Measurements from ENCODE around the gene CDK16.

CDK16 gene

DNA sequence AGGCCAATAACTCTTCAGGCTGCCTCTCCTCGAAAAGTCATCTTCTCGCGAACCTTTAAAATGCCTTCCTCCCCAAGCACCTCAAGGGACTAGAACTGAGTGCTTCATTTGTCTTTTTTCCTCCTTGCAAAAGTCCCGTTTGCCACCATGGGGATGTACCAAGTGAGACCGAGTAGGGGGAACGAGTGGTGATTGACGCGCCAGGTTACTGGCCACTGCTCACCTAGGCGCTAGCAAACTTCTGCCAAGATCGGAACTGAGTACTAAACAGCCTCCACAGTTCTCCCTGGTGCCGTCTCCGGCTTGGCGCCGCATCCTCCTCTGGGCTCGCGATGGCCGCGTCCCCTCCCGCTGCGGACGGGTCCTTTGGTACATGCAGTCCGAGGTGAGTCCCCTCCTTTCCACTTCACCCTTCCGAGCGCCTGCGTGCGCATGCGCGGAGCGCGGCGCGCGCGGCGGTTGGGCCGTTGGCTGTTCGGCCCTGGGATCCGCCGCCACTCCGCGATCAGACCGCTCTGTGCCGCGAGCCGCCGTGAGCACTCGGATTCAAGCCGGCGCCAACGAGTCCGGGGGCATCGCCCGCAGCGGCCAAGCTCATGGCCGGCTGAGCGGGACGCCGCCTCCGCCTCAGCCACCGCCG is at the start of gene CDK16:
TSS of gene CDK16 (plus strand) at position 402 of the 640 bp plus-strand sequence. CDS start 4,877 bp downstream, outside the sequence.
- peak; percentile 75 for DNase-seq (ENCODE audit: low read depth)

DNA sequence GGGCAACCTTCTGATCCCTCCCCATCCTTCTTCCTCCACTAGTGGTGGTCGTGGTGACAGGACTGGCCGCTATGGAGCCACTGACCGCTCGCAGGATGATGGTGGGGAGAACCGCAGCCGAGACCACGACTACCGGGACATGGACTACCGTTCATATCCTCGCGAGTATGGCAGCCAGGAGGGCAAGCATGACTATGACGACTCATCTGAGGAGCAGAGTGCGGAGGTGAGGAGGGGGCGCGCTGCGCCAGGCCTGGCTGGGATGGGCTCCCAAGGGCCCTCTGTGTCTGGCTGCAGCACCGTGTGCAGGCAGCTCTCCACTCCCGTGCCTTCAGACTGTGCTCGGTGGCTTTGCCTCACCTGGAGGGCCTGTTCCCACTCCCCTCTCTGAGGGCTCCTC is 49.2 kb upstream of the CDK16 start:
- no peak for DNase-seq (ENCODE audit: low read depth)

DNA sequence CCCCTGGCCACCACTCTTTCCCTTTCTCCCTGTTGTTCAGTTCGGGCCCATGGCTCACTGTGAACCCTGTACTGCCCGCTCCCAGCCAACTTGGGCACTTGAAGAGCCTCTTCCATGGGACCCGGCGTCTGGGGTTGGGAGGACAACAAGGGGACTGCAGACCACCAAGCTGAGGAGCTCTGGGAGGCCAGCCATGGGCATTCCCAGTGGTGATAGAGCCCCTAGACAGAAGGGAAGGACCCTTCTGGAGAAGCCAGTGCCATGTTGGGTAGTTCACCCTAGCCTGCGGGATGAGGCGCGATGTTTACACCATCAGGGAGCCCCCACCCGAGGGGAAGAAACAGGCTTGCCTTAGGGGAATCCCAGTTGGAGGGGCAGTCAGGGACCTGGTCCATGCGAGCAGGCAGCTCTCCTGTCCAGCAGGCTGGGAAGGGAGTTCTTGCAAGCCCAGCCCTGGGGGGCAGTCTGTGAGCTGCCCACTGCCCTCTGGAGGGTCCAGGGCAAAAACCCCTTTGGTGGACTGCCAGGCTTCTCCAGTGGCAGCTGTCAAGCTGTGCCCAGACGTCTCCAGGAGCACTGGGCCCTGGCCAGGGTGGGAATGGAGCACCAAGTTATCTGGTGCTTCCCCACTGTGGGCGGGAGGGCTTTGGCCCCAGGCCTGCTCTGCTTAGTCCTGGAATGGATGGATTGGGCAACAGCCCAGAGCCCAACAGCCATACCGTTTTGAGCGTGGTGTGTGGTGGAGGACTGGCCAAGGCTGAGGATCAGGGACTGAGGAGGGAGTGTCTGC is 48.6 kb upstream of the CDK16 start:
- no peak for DNase-seq (ENCODE audit: low read depth)

DNA sequence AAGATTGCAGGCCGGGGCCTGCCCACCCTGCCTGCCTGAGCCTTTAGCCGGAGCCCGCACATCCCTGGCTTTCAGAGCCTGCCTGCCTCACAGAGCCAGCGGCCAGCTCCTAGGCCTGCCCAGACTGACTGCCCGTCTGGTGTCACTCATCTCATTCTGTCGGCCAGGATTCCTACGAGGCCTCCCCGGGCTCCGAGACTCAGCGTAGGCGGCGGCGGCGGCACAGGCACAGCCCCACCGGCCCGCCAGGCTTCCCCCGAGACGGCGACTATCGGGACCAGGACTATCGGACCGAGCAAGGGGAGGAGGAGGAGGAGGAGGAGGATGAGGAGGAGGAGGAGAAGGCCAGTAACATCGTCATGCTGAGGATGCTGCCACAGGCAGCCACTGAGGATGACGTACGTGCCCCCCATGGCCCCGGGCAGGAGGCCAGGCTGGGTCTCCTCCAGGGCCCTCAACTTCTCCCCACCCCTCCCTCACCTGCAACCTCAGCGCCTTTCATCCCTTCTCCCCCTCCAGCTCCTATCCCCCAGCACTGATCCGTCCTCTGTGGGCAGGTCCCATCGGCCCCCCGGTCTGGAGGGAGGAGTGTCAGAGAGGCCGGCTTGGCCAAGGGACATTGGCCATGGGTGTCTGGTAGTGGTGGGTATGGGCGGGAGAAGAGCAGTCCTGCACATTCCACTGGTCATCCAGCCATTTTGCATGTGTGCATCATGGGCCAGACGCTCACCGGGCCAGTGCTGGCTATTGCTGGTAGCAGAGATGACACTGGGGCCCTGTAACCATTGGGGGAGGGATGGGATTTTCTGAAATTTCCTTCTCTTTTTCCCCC is 47.4 kb upstream of the CDK16 start:
- DNase-seq (ENCODE audit: low read depth) = no peak

DNA sequence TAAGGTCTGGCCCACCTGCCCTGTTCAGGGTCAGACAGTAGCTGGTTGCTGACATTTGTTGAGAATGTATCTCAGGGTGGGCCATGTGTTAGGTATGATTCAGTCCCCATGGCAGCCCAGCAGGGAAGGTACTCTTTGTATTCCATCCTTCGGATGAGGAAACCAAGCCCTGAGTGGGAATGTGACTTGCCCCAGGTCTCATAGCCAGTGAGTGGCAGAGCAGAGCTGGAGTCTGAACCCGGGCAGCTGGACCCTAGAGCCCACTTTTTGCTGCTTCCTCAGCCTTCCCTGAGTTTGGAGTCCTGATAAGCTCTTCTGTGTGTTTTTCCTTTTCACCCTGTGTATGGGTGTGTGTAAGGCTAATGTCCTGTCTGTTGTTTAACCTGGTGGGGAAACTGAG is 46.5 kb upstream of the CDK16 start:
- no peak for DNase-seq (ENCODE audit: low read depth)

DNA sequence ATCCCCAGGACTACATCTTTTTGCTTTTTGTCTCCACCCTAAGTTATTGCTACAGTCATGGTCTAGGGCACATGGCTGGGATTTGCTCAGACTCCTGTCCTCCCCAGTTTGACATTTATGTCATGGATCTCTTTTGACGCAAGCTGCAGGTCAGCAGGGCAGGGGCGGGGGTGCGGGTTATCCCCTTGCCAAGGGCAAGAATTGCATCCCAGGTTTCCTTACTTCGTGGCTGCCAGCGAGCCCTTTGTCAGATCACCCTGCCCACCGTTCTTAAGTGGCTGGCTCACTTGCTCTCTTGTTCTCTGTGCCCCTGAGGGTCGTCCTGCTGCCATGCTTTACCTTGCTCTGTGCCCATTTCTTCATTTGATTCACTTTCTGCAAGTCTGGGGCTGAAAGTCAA is 45.9 kb upstream of the CDK16 start:
- DNase-seq (ENCODE audit: low read depth) = no peak

DNA sequence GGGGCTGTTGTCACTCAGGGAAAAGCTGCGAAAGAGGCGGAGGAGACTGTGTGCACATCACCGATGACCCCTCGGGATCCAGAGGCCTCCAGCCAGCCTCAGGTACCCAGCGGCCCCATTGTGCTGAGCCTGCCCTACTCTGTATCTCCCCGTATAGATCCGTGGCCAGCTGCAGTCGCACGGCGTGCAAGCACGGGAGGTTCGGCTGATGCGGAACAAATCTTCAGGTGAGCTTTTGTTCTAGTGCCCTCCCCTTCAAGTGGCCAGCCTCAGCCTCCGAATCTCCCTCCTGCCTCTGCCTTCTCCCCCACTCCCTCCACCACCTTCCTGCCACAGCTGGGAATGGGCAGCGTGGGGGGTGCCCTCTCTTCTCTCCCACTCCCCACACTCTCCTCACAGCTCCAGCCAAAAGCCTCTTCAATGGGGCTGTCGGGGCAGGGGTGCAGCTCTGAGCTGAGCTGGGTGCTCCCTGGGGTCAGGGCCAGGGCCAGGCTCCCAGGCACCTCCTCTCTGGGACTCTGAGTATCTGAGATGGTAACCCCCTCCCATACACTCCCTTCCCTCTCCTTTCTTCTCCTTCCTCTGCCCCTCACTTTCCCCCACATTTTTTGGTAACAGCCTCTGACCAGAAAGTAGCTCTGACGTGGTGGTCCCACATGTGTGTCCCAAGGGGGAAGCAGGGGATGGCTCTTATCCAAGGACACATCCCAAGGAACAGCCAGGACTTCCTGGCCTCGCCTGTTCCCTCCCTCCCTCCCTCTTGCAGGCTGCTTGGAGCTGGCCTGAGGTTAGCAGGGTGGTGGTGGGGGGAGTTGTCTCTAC is 45.3 kb upstream of the CDK16 start:
- DNase-seq (ENCODE audit: low read depth) = no peak

DNA sequence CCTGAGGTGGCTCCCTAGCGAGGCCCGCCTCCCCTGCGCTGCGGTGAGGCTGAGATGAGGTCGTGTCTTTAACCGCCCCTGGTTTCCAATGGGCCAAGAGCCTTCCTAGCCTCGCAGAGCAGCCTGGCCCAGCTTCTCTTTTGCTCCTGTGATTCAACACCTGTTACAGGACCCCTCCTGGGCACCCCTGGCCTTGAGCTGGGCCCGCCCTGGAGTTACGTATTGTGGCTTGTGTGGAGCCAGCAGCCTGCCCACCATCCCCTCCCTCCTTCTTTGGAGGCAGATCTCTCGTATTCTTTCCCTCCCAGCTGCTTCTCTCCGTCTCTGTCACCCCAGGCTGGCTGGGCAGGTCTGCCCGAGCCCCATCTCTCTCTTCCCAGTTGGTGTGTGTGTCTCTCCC is 44.1 kb upstream of the CDK16 start:
- no peak for DNase-seq (ENCODE audit: low read depth)

DNA sequence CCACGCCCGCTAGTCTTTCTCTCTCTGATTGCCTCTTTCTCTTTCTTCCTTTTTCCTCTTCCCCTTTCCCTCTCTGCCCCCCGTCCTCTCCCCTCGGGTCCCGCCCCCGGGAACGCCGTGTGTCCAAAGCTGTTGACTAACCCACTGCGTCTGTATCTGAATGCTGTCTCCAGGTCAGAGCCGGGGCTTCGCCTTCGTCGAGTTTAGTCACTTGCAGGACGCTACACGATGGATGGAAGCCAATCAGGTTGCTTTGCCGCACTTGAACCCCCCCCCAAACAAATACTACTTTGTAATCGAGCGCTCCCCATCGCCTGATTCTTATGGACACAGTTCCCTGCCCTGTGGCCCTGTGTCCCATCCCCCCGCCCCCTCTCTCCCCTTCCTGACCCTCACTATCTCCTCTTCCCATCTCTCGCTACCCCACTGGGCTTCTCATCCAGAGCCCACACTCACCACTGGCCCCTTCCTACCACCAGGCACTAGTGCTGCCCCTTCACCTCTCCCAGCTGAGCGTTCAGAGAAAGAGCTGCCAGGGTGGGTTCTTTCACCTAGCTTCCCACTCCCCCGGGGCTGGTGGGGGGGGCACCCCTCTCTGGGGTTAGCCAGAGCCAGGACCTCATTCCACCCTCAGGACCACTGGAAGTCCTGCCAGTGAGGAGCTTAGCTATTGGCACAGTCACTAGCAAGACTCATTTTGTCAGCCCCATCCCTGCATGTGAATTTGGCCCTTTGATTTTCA is 43.5 kb upstream of the CDK16 start:
- DNase-seq (ENCODE audit: low read depth) = no peak

DNA sequence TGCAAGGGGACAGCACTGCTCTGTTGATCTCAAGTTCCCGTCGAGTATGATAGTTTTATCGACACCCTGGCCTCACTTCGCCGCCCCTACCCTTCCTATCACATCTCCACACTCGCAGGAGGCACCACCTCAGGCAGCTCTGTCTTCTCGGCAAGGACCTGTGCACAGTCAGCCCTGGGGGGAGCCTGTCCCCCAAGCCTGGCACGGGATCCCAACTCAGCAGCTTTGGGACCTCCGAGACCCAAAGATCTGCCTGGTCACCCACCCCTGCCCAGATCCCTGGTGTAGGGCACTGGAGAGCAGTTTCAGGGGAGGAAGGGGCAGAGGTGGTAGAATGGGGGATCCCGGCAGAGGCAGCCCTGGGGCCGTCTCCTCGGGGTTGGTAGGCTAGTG is 42.9 kb upstream of the CDK16 start:
- no peak for DNase-seq (ENCODE audit: low read depth)

DNA sequence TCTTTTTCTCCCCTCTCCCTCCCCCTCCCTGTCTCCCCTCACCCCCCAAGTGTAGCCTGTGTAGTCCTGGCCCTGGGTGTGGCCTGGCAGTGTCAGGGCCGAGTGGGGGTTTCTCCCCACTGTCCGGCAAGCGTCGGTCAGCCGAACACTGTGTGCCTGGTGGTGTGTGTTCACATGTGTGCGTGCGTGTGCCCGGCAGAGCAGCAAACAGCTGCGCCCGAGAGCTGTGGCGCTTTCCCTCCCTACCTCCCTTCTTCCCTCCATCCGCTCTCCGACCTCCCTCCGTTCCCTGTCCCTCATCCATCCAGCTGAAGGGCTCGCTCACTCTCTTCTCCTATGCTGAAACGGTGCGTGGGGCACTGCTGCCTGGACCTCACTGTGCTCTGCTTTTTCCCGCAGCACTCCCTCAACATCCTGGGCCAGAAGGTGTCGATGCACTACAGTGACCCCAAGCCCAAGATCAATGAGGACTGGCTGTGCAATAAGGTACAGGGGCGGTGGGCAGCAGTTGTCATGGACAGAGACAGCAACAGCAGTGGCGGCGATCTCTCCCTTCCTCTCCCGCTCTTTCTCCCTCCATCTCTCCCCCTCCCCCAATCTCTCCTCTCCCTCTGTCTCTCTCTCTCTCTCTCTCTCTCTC is 42.3 kb upstream of the CDK16 start:
- no peak for DNase-seq (ENCODE audit: low read depth)

DNA sequence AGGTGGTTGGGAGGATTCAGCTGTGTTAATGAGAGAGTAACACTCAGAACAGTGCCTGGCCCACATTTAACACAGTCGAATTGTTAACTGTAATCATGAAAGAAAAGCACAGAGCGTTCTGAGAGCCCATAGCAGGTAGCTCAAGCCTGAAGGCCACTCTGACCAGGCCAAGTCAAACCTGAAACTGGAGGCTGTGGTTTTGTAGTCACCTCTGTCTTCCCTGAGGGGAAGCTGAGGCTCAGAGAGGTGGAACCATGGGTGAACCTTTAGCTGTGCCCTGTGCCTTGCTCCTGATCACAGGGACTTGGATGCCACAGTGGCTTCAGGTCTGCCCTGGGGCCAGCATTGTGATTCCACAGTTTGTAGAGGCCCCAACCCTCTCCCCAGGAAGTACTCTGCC is 41.4 kb upstream of the CDK16 start:
- no peak for DNase-seq (ENCODE audit: low read depth)

DNA sequence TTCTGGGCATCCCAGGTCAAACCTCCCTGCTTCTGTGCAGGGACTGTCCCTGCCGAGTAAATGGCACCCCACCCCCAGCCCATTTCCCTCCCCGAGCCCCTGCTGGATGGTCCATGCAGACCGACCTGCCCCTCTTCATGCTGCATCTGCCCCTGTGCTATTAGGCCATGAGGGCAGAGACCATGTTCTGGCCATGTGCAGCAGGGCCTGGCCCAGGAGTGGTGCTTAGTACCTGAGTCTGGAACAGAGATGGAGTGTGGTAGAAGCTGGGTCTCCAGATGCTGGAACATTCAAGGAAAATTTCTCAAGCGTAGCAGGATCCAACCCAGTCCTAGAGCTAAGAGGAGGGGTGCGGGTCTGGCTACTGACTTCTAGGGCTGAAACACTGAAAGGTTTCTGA is 40.1 kb upstream of the CDK16 start:
- no peak for DNase-seq (ENCODE audit: low read depth)

DNA sequence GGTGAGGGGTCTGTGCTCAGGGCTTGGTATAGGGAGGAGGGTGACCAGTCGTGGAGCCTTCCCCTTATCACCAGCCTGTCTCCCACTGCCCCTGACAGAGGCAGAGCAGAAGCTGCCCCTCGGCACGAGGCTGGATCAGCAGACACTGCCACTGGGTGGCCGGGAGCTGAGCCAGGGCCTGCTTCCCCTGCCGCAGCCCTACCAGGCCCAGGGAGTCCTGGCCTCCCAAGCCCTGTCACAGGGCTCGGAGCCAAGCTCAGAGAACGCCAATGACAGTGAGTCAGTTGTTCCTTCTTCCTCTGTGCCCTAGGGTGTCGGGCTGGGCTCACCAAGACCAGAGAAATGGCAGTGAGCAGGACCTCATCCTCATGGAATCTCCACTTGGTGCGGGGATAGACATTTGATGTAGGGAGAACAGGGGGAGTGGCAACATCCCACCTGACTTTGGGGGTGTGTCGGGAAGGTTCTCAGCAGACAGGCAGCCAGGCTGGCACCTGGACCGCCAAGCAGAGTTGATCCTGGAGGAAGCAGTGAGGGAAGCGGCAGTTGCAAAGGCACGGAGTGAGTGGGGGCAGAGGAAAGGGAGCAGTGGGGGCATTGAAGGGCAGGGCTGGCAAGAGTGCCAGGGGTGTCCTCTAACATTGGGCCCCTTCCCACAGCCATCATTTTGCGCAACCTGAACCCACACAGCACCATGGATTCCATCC is 39.1 kb upstream of the CDK16 start:
- peak; percentile 40 for DNase-seq (ENCODE audit: low read depth)

DNA sequence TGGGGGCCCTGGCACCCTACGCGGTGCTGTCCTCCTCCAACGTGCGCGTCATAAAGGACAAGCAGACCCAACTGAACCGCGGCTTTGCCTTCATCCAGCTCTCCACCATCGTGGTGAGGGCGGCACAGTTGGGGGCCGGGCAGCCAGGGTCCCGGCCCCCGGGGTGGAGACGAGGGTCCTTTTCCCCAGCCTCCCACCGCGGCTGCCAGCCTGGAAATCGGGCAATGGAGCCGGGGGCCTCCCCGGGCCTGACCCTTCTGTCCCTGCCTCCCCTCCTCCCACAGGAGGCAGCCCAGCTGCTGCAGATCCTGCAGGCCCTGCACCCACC is 38.6 kb upstream of the CDK16 start:
- no peak for DNase-seq (ENCODE audit: low read depth)

DNA sequence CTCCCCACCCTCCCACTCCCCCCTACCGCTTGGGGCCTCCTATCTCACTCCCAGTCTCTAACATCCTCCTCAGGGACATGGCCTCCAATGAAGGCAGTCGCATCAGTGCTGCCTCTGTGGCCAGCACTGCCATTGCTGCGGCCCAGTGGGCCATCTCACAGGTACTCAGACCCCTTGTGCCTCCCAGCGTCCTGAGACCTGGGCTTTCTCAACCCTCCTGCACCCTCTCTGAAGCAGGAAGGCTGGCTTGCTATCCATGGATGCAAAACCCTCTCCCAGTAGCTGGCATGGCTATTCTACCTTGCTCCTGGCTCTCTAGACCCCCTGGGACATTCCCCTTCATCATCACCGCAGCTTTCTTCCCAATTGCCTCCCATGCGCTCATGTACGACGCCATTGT is 38.1 kb upstream of the CDK16 start:
- no peak for DNase-seq (ENCODE audit: low read depth)

DNA sequence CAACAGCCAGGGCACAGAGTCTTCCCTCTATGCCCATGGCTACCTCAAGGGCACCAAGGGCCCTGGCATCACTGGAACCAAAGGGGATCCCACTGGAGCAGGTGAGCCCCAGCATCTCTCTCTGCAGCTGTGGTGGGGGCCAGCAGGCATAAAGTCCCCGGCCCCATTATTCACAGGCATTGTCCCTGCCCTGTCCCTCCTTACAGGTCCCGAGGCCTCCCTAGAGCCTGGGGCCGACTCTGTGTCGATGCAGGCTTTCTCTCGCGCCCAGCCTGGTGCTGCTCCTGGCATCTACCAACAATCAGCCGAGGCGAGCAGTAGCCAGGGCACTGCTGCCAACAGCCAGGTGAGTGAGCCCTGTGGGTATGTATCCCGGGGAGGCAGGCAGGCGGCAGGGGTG is 37.2 kb upstream of the CDK16 start:
- DNase-seq (ENCODE audit: low read depth) = no peak

DNA sequence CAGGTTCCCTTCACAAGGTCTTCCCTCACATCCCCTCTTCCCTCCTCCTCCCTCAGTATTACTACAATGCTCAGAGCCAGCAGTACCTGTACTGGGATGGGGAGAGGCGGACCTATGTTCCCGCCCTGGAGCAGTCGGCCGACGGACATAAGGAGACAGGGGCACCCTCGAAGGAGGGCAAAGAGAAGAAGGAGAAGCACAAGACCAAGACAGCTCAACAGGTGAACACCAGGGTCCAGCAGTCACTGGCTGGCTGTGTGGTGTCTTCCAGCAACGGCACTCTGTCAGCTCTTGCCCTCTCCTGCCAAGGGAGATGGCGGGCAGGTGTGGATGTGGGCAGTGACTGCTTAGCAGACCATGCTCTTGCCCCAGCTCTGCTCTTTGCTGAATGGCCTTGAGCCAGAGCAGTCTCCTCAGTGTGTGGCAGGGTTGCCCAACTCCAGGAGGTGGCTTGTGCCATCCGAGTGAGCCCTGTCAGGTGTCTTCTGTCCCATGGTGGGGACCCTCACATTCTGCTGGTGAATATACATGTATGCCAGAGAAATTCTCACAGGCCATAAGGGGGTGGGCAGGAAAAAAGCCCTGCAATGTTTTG is 36.3 kb upstream of the CDK16 start:
- no peak for DNase-seq (ENCODE audit: low read depth)

DNA sequence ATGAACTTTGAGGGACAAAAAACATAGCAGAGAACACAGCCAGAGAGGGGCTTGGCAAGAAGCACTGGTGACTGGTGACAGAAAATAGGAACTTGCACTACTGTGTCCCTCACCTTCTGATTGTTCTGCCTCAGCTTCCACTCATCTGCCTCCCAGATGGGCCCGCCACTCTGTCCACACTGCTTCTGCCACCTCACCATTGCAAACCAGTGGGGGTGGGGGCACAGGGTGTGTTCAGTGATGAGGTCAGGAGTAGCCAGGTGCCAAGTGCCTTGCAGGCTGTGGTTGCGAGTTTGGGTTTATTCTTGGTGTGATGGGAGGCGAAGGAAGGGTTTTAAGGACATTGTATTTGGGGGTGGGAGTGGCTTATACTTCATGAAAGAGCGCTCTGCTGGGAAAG is 34.0 kb upstream of the CDK16 start:
- no peak for DNase-seq (ENCODE audit: low read depth)

DNA sequence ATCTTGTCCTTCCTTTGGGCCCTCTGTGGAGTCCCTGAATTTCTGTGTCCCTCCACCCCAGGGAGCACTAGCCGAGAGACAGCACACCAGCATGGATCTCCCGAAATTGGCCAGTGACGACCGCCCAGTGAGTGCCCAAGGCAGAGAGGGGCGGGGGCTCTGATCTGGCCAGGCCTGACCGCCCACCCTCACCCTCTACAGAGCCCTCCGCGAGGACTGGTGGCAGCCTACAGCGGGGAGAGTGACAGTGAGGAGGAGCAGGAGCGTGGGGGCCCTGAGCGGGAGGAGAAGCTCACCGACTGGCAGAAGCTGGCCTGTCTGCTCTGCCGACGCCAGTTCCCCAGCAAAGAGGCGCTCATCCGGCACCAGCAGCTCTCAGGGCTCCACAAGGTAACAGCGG is 33.2 kb upstream of the CDK16 start:
- DNase-seq (ENCODE audit: low read depth) = no peak

Data from ELR (cell line).